Fibroblast of pulmonary artery (primary cell): ENCODE measurements around the gene FAM78B.

ENCODE experiments used
- DNase-seq: peaks from one replicate; pipeline ENCODE4 v3.0.0-alpha.2; 2010; ENCODE audit warnings: low read depth
- H3K4me3 ChIP-seq: replicated peaks from 2 replicates; pipeline ENCODE4 v1.5.1; 2011; ENCODE audit warnings: low read depth, mild to moderate bottlenecking, control low read depth, low read length, moderate library complexity
- TF ChIP-seq, protein P1 (sequence below): IDR thresholded peaks from 2 replicates; pipeline ENCODE4 v1.5.1; 2011; ENCODE audit warnings: mild to moderate bottlenecking, control low read depth, low read length, inconsistent platforms; ENCODE audit errors: missing control alignments

FAM78B gene

DNA sequence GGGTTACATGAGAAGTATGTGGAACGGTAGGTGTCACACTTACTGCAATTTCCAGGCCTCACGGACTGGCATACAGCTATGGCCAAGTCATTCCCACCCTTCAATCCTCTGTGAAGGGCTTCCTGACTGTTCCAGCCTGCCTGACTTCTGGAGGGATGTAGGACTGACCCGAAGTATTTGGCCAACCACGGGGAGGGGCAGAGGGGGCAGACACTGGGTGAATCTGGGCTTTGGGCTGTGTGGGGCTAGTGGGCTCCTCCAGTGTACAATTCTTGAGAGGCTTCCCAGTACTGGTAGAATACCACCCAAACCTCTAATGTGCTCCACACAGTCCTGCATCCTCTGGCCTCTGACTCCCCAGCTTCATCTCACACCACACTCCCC lies 78.2 kb downstream of the FAM78B start:
- H3K4me3 ChIP-seq: no peak overlapping the region
- DNase-seq: no peak
- TF ChIP-seq, protein P1, sequence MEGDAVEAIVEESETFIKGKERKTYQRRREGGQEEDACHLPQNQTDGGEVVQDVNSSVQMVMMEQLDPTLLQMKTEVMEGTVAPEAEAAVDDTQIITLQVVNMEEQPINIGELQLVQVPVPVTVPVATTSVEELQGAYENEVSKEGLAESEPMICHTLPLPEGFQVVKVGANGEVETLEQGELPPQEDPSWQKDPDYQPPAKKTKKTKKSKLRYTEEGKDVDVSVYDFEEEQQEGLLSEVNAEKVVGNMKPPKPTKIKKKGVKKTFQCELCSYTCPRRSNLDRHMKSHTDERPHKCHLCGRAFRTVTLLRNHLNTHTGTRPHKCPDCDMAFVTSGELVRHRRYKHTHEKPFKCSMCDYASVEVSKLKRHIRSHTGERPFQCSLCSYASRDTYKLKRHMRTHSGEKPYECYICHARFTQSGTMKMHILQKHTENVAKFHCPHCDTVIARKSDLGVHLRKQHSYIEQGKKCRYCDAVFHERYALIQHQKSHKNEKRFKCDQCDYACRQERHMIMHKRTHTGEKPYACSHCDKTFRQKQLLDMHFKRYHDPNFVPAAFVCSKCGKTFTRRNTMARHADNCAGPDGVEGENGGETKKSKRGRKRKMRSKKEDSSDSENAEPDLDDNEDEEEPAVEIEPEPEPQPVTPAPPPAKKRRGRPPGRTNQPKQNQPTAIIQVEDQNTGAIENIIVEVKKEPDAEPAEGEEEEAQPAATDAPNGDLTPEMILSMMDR: no peak

DNA sequence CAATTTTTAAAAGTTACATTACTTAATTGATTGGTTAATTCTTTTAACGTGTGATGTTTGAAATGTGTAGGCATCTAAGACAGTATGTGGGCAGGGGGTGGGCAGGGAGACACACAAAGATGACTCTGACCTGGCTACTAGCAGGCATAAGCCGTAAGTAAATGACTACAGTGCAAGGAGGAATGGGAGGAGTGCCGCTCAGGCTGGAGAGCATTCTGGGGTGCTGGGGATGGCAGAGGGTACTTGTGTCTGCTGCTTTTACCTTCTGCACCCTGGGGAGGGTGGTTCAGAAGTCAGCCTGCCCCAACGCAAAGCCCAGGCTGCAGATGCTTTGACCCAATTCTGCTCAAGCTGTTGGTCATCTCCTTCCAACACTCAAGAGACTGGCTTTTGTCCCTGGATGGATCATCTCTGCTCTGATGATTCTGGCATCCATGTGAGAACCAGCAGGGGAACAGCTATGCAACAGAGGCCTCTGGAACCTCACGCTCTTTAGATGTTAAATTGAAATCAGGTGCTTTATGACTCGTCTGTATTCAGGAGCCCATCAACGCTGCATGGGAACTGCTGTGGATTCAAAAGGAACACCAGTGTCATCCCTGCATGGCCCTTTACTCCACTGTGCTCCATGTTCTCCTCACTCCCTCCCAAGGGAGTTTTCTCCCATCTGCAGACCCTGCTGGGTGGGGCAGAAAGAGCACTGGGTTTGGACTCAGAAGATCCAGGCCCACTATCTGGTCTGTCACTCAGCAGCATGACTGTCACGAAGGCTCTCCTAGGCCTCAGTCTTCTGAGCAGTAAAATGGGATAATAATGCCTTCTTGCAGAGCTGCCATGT lies 78.8 kb downstream of the FAM78B start:
- TF ChIP-seq, protein P1: no peak
- no peak overlapping the region for H3K4me3 ChIP-seq
- no peak for DNase-seq

DNA sequence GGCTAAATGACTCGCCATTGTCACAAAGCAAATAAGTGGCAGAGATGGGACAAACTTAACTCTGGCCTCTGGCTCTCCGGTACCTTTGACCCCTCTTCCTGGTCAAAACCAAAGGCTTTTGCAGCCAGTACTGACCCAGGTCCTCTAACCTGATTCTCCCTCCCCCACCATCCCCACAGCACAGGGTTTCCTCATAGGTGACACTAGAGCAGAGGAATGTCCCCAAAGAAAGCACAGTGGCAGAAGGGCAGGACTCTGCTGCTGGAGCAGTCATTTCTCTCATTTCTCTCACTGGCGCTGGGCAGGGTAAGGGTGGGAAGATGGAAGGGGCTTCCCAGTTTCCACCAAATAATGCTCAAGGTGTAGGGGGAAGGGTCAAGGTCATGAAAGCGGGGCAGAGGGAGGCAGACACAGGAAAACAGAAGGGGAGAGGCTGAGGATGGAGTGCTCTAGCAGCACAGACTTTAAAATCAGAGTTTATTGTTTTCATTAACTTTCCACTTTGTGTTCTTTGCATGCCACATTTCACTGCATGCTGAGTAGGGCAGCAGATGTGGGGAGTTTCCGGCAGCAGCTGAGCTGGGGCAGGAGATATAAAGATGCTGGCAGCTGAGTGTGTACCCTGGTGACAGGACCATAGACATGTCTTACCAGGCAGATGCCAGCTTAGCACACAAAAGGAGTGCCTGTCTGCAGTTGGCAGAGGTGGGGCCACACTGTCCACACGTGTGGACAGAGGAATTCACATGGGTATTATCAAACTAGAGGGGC lies 80.5 kb downstream of the FAM78B start:
- no peak overlapping the region for H3K4me3 ChIP-seq
- DNase-seq: no peak
- TF ChIP-seq, protein P1: no peak

DNA sequence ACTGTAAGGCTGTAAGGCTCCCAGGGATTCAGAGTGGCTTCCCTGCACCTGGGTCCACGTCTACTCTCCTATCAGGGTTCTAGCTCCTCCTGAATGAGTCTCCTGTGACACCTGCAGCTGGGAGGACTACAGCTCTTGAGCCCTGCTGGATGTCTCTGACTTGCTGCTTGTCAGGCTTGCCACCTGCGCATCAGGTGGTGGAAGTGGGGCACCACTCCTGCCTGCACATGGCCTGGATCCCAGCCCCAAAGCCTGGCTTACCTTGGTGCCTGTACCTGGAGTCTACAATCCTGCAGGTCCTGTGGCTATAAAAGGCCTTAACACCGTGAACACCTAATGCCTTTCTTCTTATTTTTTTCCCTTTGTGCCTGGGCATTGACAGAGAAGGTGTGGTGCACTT lies 82.2 kb downstream of the FAM78B start:
- DNase-seq: no peak
- H3K4me3 ChIP-seq: no peak overlapping the region
- TF ChIP-seq, protein P1: no peak

- TF ChIP-seq, protein P1: no peak
- H3K4me3 ChIP-seq: no peak overlapping the region
- DNase-seq: no peak
Measured at GRCh38 chr1:166083887-166084286, 82.9 kb downstream of the FAM78B start.

DNA sequence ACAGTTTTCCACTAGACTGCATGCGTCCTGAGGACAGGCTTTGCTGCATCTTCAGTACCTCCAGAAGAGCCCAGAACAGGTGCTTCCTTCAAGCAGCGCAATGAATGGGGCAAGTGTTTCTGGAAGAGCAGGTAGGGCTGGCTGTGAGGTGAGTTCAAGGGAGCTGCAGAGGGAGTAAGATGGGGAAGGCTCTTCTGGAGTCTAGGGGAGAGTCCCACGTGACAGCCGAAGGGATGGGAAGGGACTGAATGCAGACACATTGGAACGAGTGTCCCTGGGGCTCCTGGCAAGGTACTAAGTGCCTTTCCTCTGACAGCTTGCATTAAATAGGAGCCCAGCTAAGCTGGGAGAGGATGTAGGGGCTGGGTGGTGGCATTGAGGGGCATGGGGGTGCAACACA lies 84.2 kb downstream of the FAM78B start:
- DNase-seq: no peak
- TF ChIP-seq, protein P1: no peak
- H3K4me3 ChIP-seq: no peak overlapping the region
